GM19240 (cell line): ENCODE data around the gene PPARA.

Experiments
- DNase-seq: peaks from one replicate; pipeline ENCODE4 v3.0.0; 2011; ENCODE audit warnings: low spot score; ENCODE audit not compliant: insufficient read length

The PPARA gene

GRCh38 chr22:46290843-46291785 is 140.8 kb downstream of the PPARA start:
- no peak for DNase-seq

GRCh38 chr22:46292173-46292572 is 141.8 kb downstream of the PPARA start:
- no peak for DNase-seq

- no peak for DNase-seq
Observed at GRCh38 chr22:46292732-46293131, 142.4 kb downstream of the PPARA start.
